ENCODE data around the gene PKD1. TPM values are rescaled to one million over a fixed set of nuclear protein-coding genes. Genes with fewer than 3 reads are reported as not detected.

PKD1 gene
- polyA plus RNA-seq, 1 donor from 2014 or later = 176 TPM

GRCh38 chr16:2154533-2155090, 18.9 kb upstream of the PKD1 start:
- TF ChIP-seq SMC3 (conservative IDR thresholded peaks at IDR 0.05; ENCODE audit: poor library complexity) (no peak), CTCF (IDR thresholded peaks at IDR 0.05; ENCODE audit: poor library complexity, severe bottlenecking) (no peak), REST (IDR thresholded peaks at IDR 0.05; ENCODE audit: borderline replicate concordance) (no peak), TAF1 (IDR thresholded peaks at IDR 0.05; ENCODE audit: low read depth) (no peak), MXI1 (conservative IDR thresholded peaks at IDR 0.05; ENCODE audit: poor library complexity, severe bottlenecking) (no peak), RAD21 (conservative IDR thresholded peaks at IDR 0.05) (no peak), EP300 (conservative IDR thresholded peaks at IDR 0.05; ENCODE audit: poor library complexity, severe bottlenecking) (no peak), POLR2AphosphoS5 (IDR thresholded peaks at IDR 0.05) (no peak), EZH2 (IDR thresholded peaks at IDR 0.05; ENCODE audit: borderline replicate concordance, insufficient read depth, low read length, poor library complexity, severe bottlenecking) (no peak)
- H3K36me3 ChIP-seq (ENCODE audit: insufficient read depth, low read length) = no peaks in the 10 kb centered on the region
- peak overlapping the region; percentile 68 for H3K4me2 ChIP-seq (ENCODE audit: low read length)
- peaks cover 11% of the 10 kb centered on the region for H4K20me1 ChIP-seq (ENCODE audit: insufficient read depth)
- peaks cover 8% of the 10 kb centered on the region for H3K27me3 ChIP-seq (ENCODE audit: insufficient read depth, low read depth, low read length)
- peak overlapping the region; percentile 85 for H3K4me3 ChIP-seq (ENCODE audit: low read length)
- no peaks in the 10 kb centered on the region for H3K9me3 ChIP-seq (ENCODE audit: low read length)
- no peaks in the 10 kb centered on the region for H3F3A ChIP-seq (ENCODE audit: insufficient read depth, low read length, poor library complexity, severe bottlenecking)
- H3K27ac ChIP-seq (ENCODE audit: low read length) = peak overlapping the region; percentile 64
- H3K9ac ChIP-seq (ENCODE audit: low read length) = peak overlapping the region; percentile 76
- peaks cover 47% of the 10 kb centered on the region for H3K79me2 ChIP-seq (replicated peaks; ENCODE audit: insufficient read depth, low read length)
- no peaks in the 10 kb centered on the region for H3K9me2 ChIP-seq (ENCODE audit: insufficient read depth, low read length)
- H2AFZ ChIP-seq (ENCODE audit: low read depth, low read length) = no peak overlapping the region

- Histone ChIP-seq H3F3A (ENCODE audit: insufficient read depth, low read length, poor library complexity, severe bottlenecking) (no peaks in the 10 kb centered on the region), H3K27ac (ENCODE audit: low read length) (no peak overlapping the region), H3K27me3 (ENCODE audit: insufficient read depth, low read depth, low read length) (peaks cover 16% of the 10 kb centered on the region), H3K79me2 (replicated peaks; ENCODE audit: insufficient read depth, low read length) (peaks cover 37% of the 10 kb centered on the region), H2AFZ (ENCODE audit: low read depth, low read length) (no peak overlapping the region), H3K36me3 (ENCODE audit: insufficient read depth, low read length) (no peaks in the 10 kb centered on the region), H3K9me2 (ENCODE audit: insufficient read depth, low read length) (no peaks in the 10 kb centered on the region), H4K20me1 (ENCODE audit: insufficient read depth) (peaks cover 11% of the 10 kb centered on the region), H3K9me3 (ENCODE audit: low read length) (no peaks in the 10 kb centered on the region), H3K4me3 (ENCODE audit: low read length) (peak overlapping the region; percentile 85), H3K9ac (ENCODE audit: low read length) (peak overlapping the region; percentile 76), H3K4me2 (ENCODE audit: low read length) (peak overlapping the region; percentile 68)
- TF ChIP-seq EP300 (conservative IDR thresholded peaks at IDR 0.05; ENCODE audit: poor library complexity, severe bottlenecking) (no peak), RAD21 (conservative IDR thresholded peaks at IDR 0.05) (no peak), TAF1 (IDR thresholded peaks at IDR 0.05; ENCODE audit: low read depth) (no peak), EZH2 (IDR thresholded peaks at IDR 0.05; ENCODE audit: borderline replicate concordance, insufficient read depth, low read length, poor library complexity, severe bottlenecking) (no peak), MXI1 (conservative IDR thresholded peaks at IDR 0.05; ENCODE audit: poor library complexity, severe bottlenecking) (no peak), POLR2AphosphoS5 (IDR thresholded peaks at IDR 0.05) (no peak), SMC3 (conservative IDR thresholded peaks at IDR 0.05; ENCODE audit: poor library complexity) (no peak), REST (IDR thresholded peaks at IDR 0.05; ENCODE audit: borderline replicate concordance) (no peak), CTCF (IDR thresholded peaks at IDR 0.05; ENCODE audit: poor library complexity, severe bottlenecking) (no peak)
Measured at GRCh38 chr16:2152695-2153506, 17.2 kb upstream of the PKD1 start.

Data from neural cell (in vitro differentiated cells).